PC-9 (cell line): ENCODE results near the gene CCR5AS.

Experiments used
- BruUV-seq: library from RNA; stranded (reverse); fragments of 400-500 nt; replicated peaks from 2 replicates; lab custom pipeline; 2021; lab: Mats Ljungman, UMichigan
- CTCF ChIA-PET: fragments of 300-600 bp; sonication (Branson Sonifier 250); formaldehyde crosslinking; loops from one replicate; lab custom pipeline; 2022; ENCODE audit warnings: antibody characterized with exemption; lab: Charles Lee
- POLR2A ChIA-PET: fragments of 300-600 bp; sonication (Branson Sonifier 250); formaldehyde crosslinking; loops from one replicate; lab custom pipeline; 2022; ENCODE audit warnings: antibody characterized with exemption; ENCODE audit not compliant: unreplicated experiment; lab: Charles Lee
- DNase-seq, 2 experiments: peaks; one replicate each; pipeline versions ENCODE4 v3.0.0 to v3.0.0-alpha.2; 2015 to 2022; ENCODE audit warnings: mixed read lengths in 1 of 2
- H2AFZ ChIP-seq: fragments of 200-600 bp; sonication (generic); 2 replicates; pipeline ENCODE4 v1.8.1; 2017; ENCODE audit warnings: antibody characterized with exemption
- H3F3A ChIP-seq: fragments of 200-600 bp; sonication (generic); 2 replicates; pipeline ENCODE4 v1.8.1; 2017; ENCODE audit warnings: antibody characterized with exemption, mild to moderate bottlenecking, low read depth; ENCODE audit not compliant: insufficient read depth
- H3K27ac ChIP-seq: fragments of 200-600 bp; sonication (generic); 2 replicates; pipeline ENCODE4 v1.6.1; 2016; ENCODE audit warnings: mixed run types
- H3K27me3 ChIP-seq: fragments of 200-600 bp; sonication (generic); 2 replicates; pipeline ENCODE4 v1.6.1; 2016; ENCODE audit warnings: low read depth, mixed run types; ENCODE audit not compliant: insufficient read depth
- H3K36me3 ChIP-seq: fragments of 200-600 bp; sonication (generic); 2 replicates; pipeline ENCODE4 v1.6.1; 2016; ENCODE audit warnings: low read depth, mixed run types
- H3K4me1 ChIP-seq: fragments of 200-600 bp; sonication (generic); replicated peaks from 2 replicates; pipeline ENCODE4 v1.6.1; 2016; ENCODE audit warnings: mixed run types; ENCODE audit not compliant: insufficient read depth
- H3K4me2 ChIP-seq: fragments of 200-600 bp; sonication (generic); 2 replicates; pipeline ENCODE4 v1.6.1; 2017; ENCODE audit warnings: mixed run types
- H3K4me3 ChIP-seq: fragments of 200-600 bp; sonication (generic); 2 replicates; pipeline ENCODE4 v1.6.1; 2016; ENCODE audit warnings: mixed run types
- H3K79me2 ChIP-seq: fragments of 200-600 bp; sonication (generic); 2 replicates; pipeline ENCODE4 v1.6.1; 2017; ENCODE audit warnings: low read depth, mixed run types
- H3K9me2 ChIP-seq: fragments of 200-600 bp; sonication (generic); 2 replicates; pipeline ENCODE4 v1.8.1; 2017; ENCODE audit warnings: mild to moderate bottlenecking; ENCODE audit not compliant: insufficient read depth
- H3K9me3 ChIP-seq: fragments of 200-600 bp; sonication (generic); 2 replicates; pipeline ENCODE4 v1.8.1; 2016; ENCODE audit warnings: low read depth; ENCODE audit not compliant: insufficient read depth
- H4K20me1 ChIP-seq: fragments of 200-600 bp; sonication (generic); 2 replicates; pipeline ENCODE4 v1.8.1; 2017; ENCODE audit not compliant: insufficient read depth
- CTCF ChIP-seq: fragments of 200-600 bp; sonication (generic); conservative IDR thresholded peaks from 2 replicates; pipeline ENCODE4 v1.6.1; 2017; ENCODE audit warnings: mixed run types, antibody characterized with exemption, mild to moderate bottlenecking, moderate library complexity
- EZH2 ChIP-seq: fragments of 200-600 bp; sonication (generic); IDR thresholded peaks from 2 replicates; pipeline ENCODE4 v1.8.0; 2017; ENCODE audit warnings: antibody characterized with exemption, low read depth
- intact Hi-C: fragments of 100-400 bp; cut with micrococcal nuclease; formaldehyde crosslinking; loops from one replicate; pipeline ENCODE4 v1.10.0; 2022; ENCODE audit not compliant: unreplicated experiment

CCR5AS gene

GRCh38 chr3:46420931-46421330 is 14.1 kb upstream of the CCR5AS start:
- no TSS peak for BruUV-seq
- no peaks in the 10 kb centered on the region for H4K20me1 ChIP-seq
- H3K79me2 ChIP-seq = peaks cover 3% of the 10 kb centered on the region; the same call in 1 of the 2 replicates
- no peak for DNase-seq
- no peak overlapping the region for H3K4me2 ChIP-seq
- peaks cover 39% of the 10 kb centered on the region for H3K4me1 ChIP-seq
- CTCF ChIA-PET = no interaction called here
- H2AFZ ChIP-seq = no peak overlapping the region
- H3F3A ChIP-seq = peaks cover 14% of the 10 kb centered on the region
- POLR2A ChIA-PET = no interaction called here
- no peak overlapping the region for H3K27ac ChIP-seq
- intact Hi-C loops = no loop called here
- H3K9me2 ChIP-seq = no peaks in the 10 kb centered on the region
- H3K4me3 ChIP-seq = no peak overlapping the region
- H3K9me3 ChIP-seq = no peaks in the 10 kb centered on the region
- H3K27me3 ChIP-seq = no peaks in the 10 kb centered on the region
- TF ChIP-seq EZH2 (no peak), CTCF (no peak)
- no peaks in the 10 kb centered on the region for H3K36me3 ChIP-seq

GRCh38 chr3:46419816-46420215 is 12.9 kb upstream of the CCR5AS start:
- H4K20me1 ChIP-seq = no peaks in the 10 kb centered on the region
- H2AFZ ChIP-seq = no peak overlapping the region
- H3K27me3 ChIP-seq = no peaks in the 10 kb centered on the region
- CTCF ChIA-PET = no interaction called here
- POLR2A ChIA-PET = no interaction called here
- no peak overlapping the region for H3K4me3 ChIP-seq
- no TSS peak for BruUV-seq
- H3K9me2 ChIP-seq = no peaks in the 10 kb centered on the region
- no peaks in the 10 kb centered on the region for H3K9me3 ChIP-seq
- intact Hi-C loops = no loop called here
- no peak for DNase-seq
- peaks cover 30% of the 10 kb centered on the region for H3K4me1 ChIP-seq
- H3F3A ChIP-seq = peaks cover 8% of the 10 kb centered on the region; the same call in 1 of the 2 replicates
- H3K36me3 ChIP-seq = no peaks in the 10 kb centered on the region
- H3K79me2 ChIP-seq = peaks cover 3% of the 10 kb centered on the region; the same call in 1 of the 2 replicates
- no peak overlapping the region for H3K4me2 ChIP-seq
- no peak for TF ChIP-seq CTCF
- TF ChIP-seq EZH2 = no peak
- H3K27ac ChIP-seq = no peak overlapping the region

GRCh38 chr3:46417841-46418611 is 11.2 kb upstream of the CCR5AS start:
- no peaks in the 10 kb centered on the region for H3K36me3 ChIP-seq
- ChIA-PET CTCF (no interaction called here), POLR2A (no interaction called here)
- DNase-seq = no peak
- H2AFZ ChIP-seq = no peak overlapping the region
- H3K27me3 ChIP-seq = no peaks in the 10 kb centered on the region
- no peaks in the 10 kb centered on the region for H4K20me1 ChIP-seq
- H3F3A ChIP-seq = peaks cover 3% of the 10 kb centered on the region; the same call in 1 of the 2 replicates
- no peak for TF ChIP-seq CTCF
- no peak for TF ChIP-seq EZH2
- H3K4me3 ChIP-seq = no peak overlapping the region
- intact Hi-C loops = no loop called here
- H3K27ac ChIP-seq = no peak overlapping the region
- no TSS peak for BruUV-seq
- H3K9me2 ChIP-seq = no peaks in the 10 kb centered on the region
- no peaks in the 10 kb centered on the region for H3K9me3 ChIP-seq
- H3K4me2 ChIP-seq = no peak overlapping the region
- H3K79me2 ChIP-seq = peaks cover 3% of the 10 kb centered on the region; the same call in 1 of the 2 replicates
- H3K4me1 ChIP-seq = peaks cover 13% of the 10 kb centered on the region
